Colonic mucosa (tissue), 4 donors: ENCODE data around the gene CARD10. TPM values are rescaled to one million over a fixed set of nuclear protein-coding genes. Genes with fewer than 3 reads are reported as not detected.

Source experiments
- DNase-seq: peaks from one replicate; pipeline ENCODE4 v3.0.0-alpha.2; 2020
- H3K27ac ChIP-seq: fragments of 200-600 bp; one replicate; pipeline ENCODE4 v1.8.0; 2021
- H3K27me3 ChIP-seq: fragments of 200-600 bp; one replicate; pipeline ENCODE4 v1.8.0; 2021
- H3K36me3 ChIP-seq: fragments of 200-600 bp; one replicate; pipeline ENCODE4 v1.8.0; 2021
- H3K4me1 ChIP-seq: fragments of 200-600 bp; one replicate; pipeline ENCODE4 v1.8.0; 2021; ENCODE audit warnings: mild to moderate bottlenecking
- H3K4me3 ChIP-seq: fragments of 200-600 bp; one replicate; pipeline ENCODE4 v1.8.0; 2021
- H3K9ac ChIP-seq, 2 donors: one replicate each; pipeline ENCODE4 v1.7.0; 2013; ENCODE audit warnings: control low read depth in 2 of 2, low read depth in 2 of 2, low read length in 2 of 2
- H3K9me3 ChIP-seq: fragments of 200-600 bp; one replicate; pipeline ENCODE4 v1.8.0; 2021
- intact Hi-C: fragments of 100-400 bp; cut with DNase I; formaldehyde crosslinking; loops from one replicate; pipeline ENCODE4 v1.14.1; 2022
- total RNA-seq, 2 donors: library from RNA; stranded (reverse); fragmentation: NEBNext Ultra II Directional in 1 of 2; extraction: Animal tissue kit (Norgen Biotek cat#: 25700) in 1 of 2; gene quantifications; one replicate each; pipeline ENCODE4 v1.2.1, GENCODE V29; 2021
- TF ChIP-seq, protein P1 (sequence below): fragments of 200-600 bp; IDR thresholded peaks from one replicate; pipeline ENCODE4 v1.8.0; 2022; ENCODE audit warnings: antibody characterized with exemption, mild to moderate bottlenecking
- donor health status: healthy.
- donor health status: DM: no; HTN: no; CAD: no.
- donor health status: DM: no; HTN: no; CAD: no.

Gene CARD10
- total RNA-seq, 2 donors from 2014 or later: 59.3 to 60.5 TPM

DNA sequence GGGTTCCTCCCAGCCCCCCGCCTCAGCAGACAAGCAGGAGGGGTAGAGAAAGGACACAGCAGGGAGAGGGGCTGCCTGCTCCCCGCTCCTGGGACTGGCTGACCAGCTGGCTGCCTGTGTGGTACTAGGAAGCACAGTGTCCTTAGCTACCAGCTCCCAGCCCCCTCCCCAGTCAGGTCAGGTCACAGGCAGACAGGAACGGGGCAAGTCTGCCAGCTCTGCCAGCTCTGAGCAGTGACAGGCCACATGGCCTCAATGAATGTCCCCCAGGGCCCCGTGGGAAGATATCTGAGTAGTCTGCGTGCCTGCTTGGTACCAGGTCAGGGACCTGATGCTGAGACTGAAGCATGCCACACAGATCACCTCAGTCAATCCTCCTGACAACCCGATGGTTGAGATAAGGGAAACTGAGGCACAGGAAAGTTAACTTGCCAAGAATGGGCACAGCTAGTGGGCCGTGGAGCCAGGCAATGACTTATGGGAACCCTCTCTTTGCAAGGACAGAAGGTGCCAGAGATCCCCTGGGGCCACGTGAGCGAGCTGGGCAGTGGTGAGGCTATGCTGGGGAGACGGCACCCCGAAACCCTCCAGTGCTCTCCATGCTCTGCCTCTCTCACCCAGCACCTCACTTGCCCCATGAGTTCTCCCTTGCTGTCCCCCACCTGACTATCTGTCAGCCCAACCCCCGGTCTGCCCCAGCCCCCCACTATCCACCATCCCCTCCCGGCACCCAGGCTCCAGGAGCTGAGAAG is 19.2 kb downstream of the CARD10 start:
- H3K9ac ChIP-seq: peak overlapping the region in 1 of 2 donors; percentile 73
- no peaks in the 10 kb centered on the region for H3K27me3 ChIP-seq
- H3K4me1 ChIP-seq: peaks cover 35% of the 10 kb centered on the region
- no peaks in the 10 kb centered on the region for H3K9me3 ChIP-seq
- DNase-seq: no peak
- intact Hi-C loops: no loop called here
- no peaks in the 10 kb centered on the region for H3K36me3 ChIP-seq
- no peak overlapping the region for H3K27ac ChIP-seq
- TF ChIP-seq, protein P1, sequence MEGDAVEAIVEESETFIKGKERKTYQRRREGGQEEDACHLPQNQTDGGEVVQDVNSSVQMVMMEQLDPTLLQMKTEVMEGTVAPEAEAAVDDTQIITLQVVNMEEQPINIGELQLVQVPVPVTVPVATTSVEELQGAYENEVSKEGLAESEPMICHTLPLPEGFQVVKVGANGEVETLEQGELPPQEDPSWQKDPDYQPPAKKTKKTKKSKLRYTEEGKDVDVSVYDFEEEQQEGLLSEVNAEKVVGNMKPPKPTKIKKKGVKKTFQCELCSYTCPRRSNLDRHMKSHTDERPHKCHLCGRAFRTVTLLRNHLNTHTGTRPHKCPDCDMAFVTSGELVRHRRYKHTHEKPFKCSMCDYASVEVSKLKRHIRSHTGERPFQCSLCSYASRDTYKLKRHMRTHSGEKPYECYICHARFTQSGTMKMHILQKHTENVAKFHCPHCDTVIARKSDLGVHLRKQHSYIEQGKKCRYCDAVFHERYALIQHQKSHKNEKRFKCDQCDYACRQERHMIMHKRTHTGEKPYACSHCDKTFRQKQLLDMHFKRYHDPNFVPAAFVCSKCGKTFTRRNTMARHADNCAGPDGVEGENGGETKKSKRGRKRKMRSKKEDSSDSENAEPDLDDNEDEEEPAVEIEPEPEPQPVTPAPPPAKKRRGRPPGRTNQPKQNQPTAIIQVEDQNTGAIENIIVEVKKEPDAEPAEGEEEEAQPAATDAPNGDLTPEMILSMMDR: no peak
- H3K4me3 ChIP-seq: no peak overlapping the region

DNA sequence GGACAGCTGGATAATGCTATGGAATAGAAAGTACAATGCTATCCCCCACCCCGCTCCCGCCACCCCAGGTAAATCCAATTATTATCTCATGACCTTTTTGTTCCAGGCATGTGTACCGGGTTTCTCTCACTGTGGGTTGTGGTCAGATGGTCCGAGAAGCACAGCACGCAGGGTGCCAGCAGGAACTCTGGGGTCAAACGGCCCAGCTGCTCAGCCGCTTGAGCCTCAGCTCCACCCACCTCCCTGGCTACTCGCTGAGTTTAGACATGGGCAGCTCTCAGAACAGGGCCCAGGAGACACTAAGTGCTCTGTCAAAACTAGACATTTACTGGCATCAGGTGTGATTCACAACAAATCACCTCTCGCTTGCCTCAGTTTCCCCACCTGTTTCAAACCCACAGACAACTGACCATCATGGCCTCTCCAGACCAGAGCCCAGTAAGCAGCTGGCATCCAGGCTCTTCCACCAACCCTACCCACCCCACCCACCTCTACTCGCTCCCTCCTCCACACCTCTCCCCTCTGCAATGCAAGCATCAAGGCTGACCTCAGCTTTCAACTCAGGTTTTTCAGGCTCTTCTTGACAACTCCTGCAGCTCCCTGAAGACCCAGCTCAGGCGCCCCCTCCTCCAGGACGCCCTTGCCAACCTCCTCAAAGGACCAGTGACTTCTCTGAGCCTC is 20.0 kb downstream of the CARD10 start:
- no peak overlapping the region for H3K27ac ChIP-seq
- H3K9me3 ChIP-seq: no peaks in the 10 kb centered on the region
- H3K9ac ChIP-seq: peak overlapping the region in 1 of 2 donors; percentile 41
- intact Hi-C loops: no loop called here
- H3K4me1 ChIP-seq: peaks cover 32% of the 10 kb centered on the region
- H3K27me3 ChIP-seq: no peaks in the 10 kb centered on the region
- no peaks in the 10 kb centered on the region for H3K36me3 ChIP-seq
- DNase-seq: no peak
- TF ChIP-seq, protein P1: no peak
- H3K4me3 ChIP-seq: no peak overlapping the region

- DNase-seq: peak; percentile 77
- intact Hi-C loops: no loop called here
- Histone ChIP-seq H3K4me1 (peaks cover 24% of the 10 kb centered on the region), H3K9me3 (no peaks in the 10 kb centered on the region), H3K9ac (no peak overlapping the region), H3K27me3 (no peaks in the 10 kb centered on the region), H3K36me3 (no peaks in the 10 kb centered on the region), H3K27ac (no peak overlapping the region), H3K4me3 (no peak overlapping the region)
- TF ChIP-seq, protein P1: peak; percentile 76
These were observed 20.8 kb downstream of the CARD10 start for GRCh38 chr22:37498289-37498909.

GRCh38 chr22:37497062-37497599 is 22.1 kb downstream of the CARD10 start:
- Histone ChIP-seq H3K27ac (no peak overlapping the region), H3K27me3 (no peaks in the 10 kb centered on the region), H3K9me3 (no peaks in the 10 kb centered on the region), H3K36me3 (no peaks in the 10 kb centered on the region), H3K9ac (no peak overlapping the region), H3K4me3 (no peak overlapping the region), H3K4me1 (peaks cover 16% of the 10 kb centered on the region)
- TF ChIP-seq, protein P1: no peak
- no peak for DNase-seq
- intact Hi-C loops: no loop called here

GRCh38 chr22:37496651-37497050 is 22.6 kb downstream of the CARD10 start:
- intact Hi-C loops: no loop called here
- TF ChIP-seq, protein P1: no peak
- Histone ChIP-seq H3K4me1 (peaks cover 16% of the 10 kb centered on the region), H3K36me3 (no peaks in the 10 kb centered on the region), H3K27me3 (no peaks in the 10 kb centered on the region), H3K9me3 (no peaks in the 10 kb centered on the region), H3K9ac (no peak overlapping the region), H3K27ac (no peak overlapping the region), H3K4me3 (no peak overlapping the region)
- no peak for DNase-seq
